SK-N-SH (cell line): ENCODE measurements around the gene ADPRHL1. TPM values are rescaled to one million over a fixed set of nuclear protein-coding genes. Genes with fewer than 3 reads are reported as not detected.
A peak's percentile ranks its signal among the peaks of the same experiment; 100 is the strongest.

Source experiments
- CTCF ChIA-PET: fragments of 300-600, 350-600 bp; formaldehyde crosslinking; extraction: SDS; loops from one replicate; lab custom pipeline; 2021; lab: Yijun Ruan, JAX
- POLR2A ChIA-PET: fragments of 350-600 bp; sonication (Branson Sonifier 250); formaldehyde crosslinking; extraction: SDS; loops from one replicate; lab custom pipeline; 2020; ENCODE audit warnings: antibody characterized with exemption, inconsistent platforms; lab: Yijun Ruan, JAX
- DNase-seq: peaks from one replicate; pipeline ENCODE4 v3.0.0; 2012
- H2AFZ ChIP-seq: fragments of 200-600 bp; sonication (generic); 2 replicates; pipeline ENCODE4 v1.8.1; 2016; ENCODE audit warnings: antibody characterized with exemption, mild to moderate bottlenecking, low read depth
- H3F3A ChIP-seq: fragments of 200-600 bp; sonication (generic); replicated peaks from 2 replicates; pipeline ENCODE3; 2016; ENCODE audit warnings: antibody characterized with exemption, mild to moderate bottlenecking; ENCODE audit not compliant: insufficient read depth
- H3K27ac ChIP-seq, 2 experiments: fragments of 200-500 bp in 1 of 2; fragments of 200-600 bp in 1 of 2; sonication (Bioruptor generic) in 1 of 2; sonication (generic), shearing (Covaris generic) in 1 of 2; 2 replicates each; pipeline versions ENCODE4 v1.5.1 to v1.6.1; 2014 to 2016; ENCODE audit warnings: low read depth in 2 of 2, inconsistent platforms in 1 of 2, low read length in 1 of 2, mild to moderate bottlenecking in 1 of 2, mixed read lengths in 1 of 2
- H3K27me3 ChIP-seq: fragments of 200-600 bp; sonication (generic), shearing (Covaris generic); 2 replicates; pipeline ENCODE4 v1.6.1; 2016; ENCODE audit warnings: mixed run types; ENCODE audit not compliant: insufficient read depth
- H3K36me3 ChIP-seq, 2 experiments: fragments of 200-500 bp in 1 of 2; fragments of 200-600 bp in 1 of 2; sonication (Bioruptor generic) in 1 of 2; sonication (generic) in 1 of 2; replicated peaks in 1 of 2; 2 replicates each; pipeline versions ENCODE3 to v1.5.1; 2014 to 2016; ENCODE audit warnings: low read length in 1 of 2, mild to moderate bottlenecking in 1 of 2; ENCODE audit not compliant: insufficient read depth in 2 of 2, control insufficient read depth in 1 of 2
- H3K4me1 ChIP-seq, 2 experiments: fragments of 200-500 bp in 1 of 2; fragments of 200-600 bp in 1 of 2; sonication (Bioruptor generic) in 1 of 2; sonication (generic), shearing (Covaris generic) in 1 of 2; 2 replicates each; pipeline versions ENCODE4 v1.5.1 to v1.6.1; 2014 to 2016; ENCODE audit warnings: low read depth in 1 of 2, low read length in 1 of 2, mixed run types in 1 of 2; ENCODE audit not compliant: insufficient read depth in 2 of 2, control insufficient read depth in 1 of 2
- H3K4me2 ChIP-seq: fragments of 200-600 bp; sonication (generic), shearing (Covaris generic); 2 replicates; pipeline ENCODE4 v1.6.1; 2017; ENCODE audit warnings: mixed run types
- H3K4me3 ChIP-seq, 2 experiments: fragments of 200-500 bp in 1 of 2; fragments of 200-600 bp in 1 of 2; sonication (Bioruptor generic) in 1 of 2; sonication (generic), shearing (Covaris generic) in 1 of 2; 2 replicates each; pipeline versions ENCODE4 v1.5.1 to v1.8.1; 2014 to 2016; ENCODE audit warnings: low read depth in 2 of 2, inconsistent platforms in 1 of 2, low read length in 1 of 2, mild to moderate bottlenecking in 1 of 2, mixed read lengths in 1 of 2, moderate library complexity in 1 of 2
- H3K79me2 ChIP-seq: fragments of 200-600 bp; sonication (generic); 2 replicates; pipeline ENCODE4 v1.8.1; 2017; ENCODE audit warnings: mild to moderate bottlenecking; ENCODE audit not compliant: insufficient read depth
- H3K9ac ChIP-seq: fragments of 200-600 bp; sonication (generic); 2 replicates; pipeline ENCODE4 v1.6.1; 2017; ENCODE audit warnings: mixed run types
- H3K9me2 ChIP-seq: fragments of 200-600 bp; sonication (generic); 2 replicates; pipeline ENCODE4 v1.6.1; 2017; ENCODE audit warnings: mixed run types
- H3K9me3 ChIP-seq: fragments of 200-600 bp; sonication (generic); 2 replicates; pipeline ENCODE4 v1.6.1; 2017; ENCODE audit warnings: mixed run types, mild to moderate bottlenecking, moderate library complexity
- H4K20me1 ChIP-seq: fragments of 200-600 bp; sonication (generic); 2 replicates; pipeline ENCODE4 v1.6.1; 2017; ENCODE audit warnings: mild to moderate bottlenecking, mixed run types; ENCODE audit not compliant: insufficient read depth
- ELF1 ChIP-seq: IDR thresholded peaks from 2 replicates; pipeline ENCODE4 v1.4.0; 2012
- MEF2A ChIP-seq: IDR thresholded peaks from 2 replicates; pipeline ENCODE4 v1.4.0; 2012; ENCODE audit warnings: low read depth, borderline replicate concordance
- MXI1 ChIP-seq: IDR thresholded peaks from 2 replicates; pipeline ENCODE4 v1.6.1; 2012; ENCODE audit warnings: mild to moderate bottlenecking, low read depth, low read length, improper control_type of control experiment
- NRF1 ChIP-seq: IDR thresholded peaks from 2 replicates; pipeline ENCODE4 v1.6.1; 2012; ENCODE audit warnings: low read depth, mild to moderate bottlenecking, low read length
- POLR2AphosphoS5 ChIP-seq: IDR thresholded peaks from 2 replicates; pipeline ENCODE4 v1.6.1; 2012; ENCODE audit warnings: low read depth, low read length
- RXRA ChIP-seq: IDR thresholded peaks from 2 replicates; pipeline ENCODE4 v1.4.0; 2012; ENCODE audit warnings: low read depth, mild to moderate bottlenecking, borderline replicate concordance
- SIN3A ChIP-seq: IDR thresholded peaks from 2 replicates; pipeline ENCODE4 v1.6.1; 2012; ENCODE audit warnings: low read depth, mild to moderate bottlenecking, low read length, moderate library complexity, borderline replicate concordance
- TEAD4 ChIP-seq: IDR thresholded peaks from 2 replicates; pipeline ENCODE4 v1.4.0; 2012; ENCODE audit warnings: mild to moderate bottlenecking, borderline replicate concordance; ENCODE audit not compliant: insufficient read depth
- WGBS: methylation state at CpG from one replicate; pipeline ENCODE4 v1.1.6; 2017; ENCODE audit warnings: low lambda C conversion rate; 5-methylcytosine and 5-hydroxymethylcytosine counted together
- polyA plus RNA-seq, 3 experiments: library from polyadenylated mRNA; depleted of rRNA; stranded (reverse); fragments of >200 nt; gene quantifications; 2 replicates each; pipeline ENCODE4 v1.2.3, GENCODE V29; 2012
- TF ChIP-seq, protein P1 (sequence below): IDR thresholded peaks from 2 replicates; pipeline ENCODE4; 2012
- TF ChIP-seq, protein P2 (sequence below): fragments of 200-600 bp; sonication (generic); IDR thresholded peaks from 2 replicates; pipeline ENCODE4 v1.6.1; 2017; ENCODE audit warnings: antibody characterized with exemption, mild to moderate bottlenecking, moderate library complexity
- TF ChIP-seq, protein P3 (sequence below): IDR thresholded peaks from 2 replicates; pipeline ENCODE4 v1.4.0; 2012; ENCODE audit warnings: low read depth, borderline replicate concordance
- TF ChIP-seq, protein P4 (sequence below): IDR thresholded peaks from 2 replicates; pipeline ENCODE4 v1.4.0; 2012; ENCODE audit warnings: low read depth, borderline replicate concordance

ADPRHL1 gene
- polyA plus RNA-seq, 1 of the 3 experiments (the other 2 are of a cell fraction): 1.0 TPM

DNA sequence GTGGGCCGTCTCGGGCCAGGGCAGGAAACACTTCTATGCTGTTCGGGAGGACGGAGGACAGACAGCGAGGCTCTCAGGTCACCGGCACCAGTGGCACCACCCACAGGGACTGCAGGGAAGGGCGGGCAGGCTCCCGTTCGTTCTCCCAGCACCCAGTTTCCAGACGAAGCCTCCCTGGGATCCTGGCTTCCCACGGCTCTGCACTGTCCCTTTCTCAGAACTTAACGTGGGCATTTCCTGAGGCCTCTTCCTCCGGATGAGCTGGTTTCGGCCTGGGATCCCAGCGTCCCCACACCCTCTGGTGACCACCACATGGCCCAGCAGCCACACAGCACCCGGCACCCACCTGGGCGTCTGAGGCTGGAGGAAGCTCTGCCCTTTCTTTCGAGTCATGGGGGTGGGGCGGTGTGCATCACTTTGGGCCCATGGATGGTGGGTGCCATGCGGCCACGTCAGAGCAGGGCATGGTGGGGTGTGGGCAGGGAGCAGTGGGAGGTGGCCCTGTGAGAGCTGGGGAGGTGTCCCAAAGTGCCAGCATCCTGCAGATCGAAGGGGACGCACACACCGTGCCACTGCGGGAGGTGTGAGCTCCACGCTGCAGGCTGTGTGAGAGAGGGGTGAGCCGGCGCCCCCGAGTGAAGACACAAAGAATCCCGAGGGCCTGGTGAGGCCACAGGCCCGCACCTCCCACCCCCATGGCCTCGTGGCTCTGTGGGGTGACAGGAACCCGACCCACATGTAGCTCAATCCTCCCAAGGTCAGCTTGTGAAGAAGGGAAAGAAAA lies 50.6 kb downstream of the ADPRHL1 start:
- POLR2A ChIA-PET: no interaction called here

DNA sequence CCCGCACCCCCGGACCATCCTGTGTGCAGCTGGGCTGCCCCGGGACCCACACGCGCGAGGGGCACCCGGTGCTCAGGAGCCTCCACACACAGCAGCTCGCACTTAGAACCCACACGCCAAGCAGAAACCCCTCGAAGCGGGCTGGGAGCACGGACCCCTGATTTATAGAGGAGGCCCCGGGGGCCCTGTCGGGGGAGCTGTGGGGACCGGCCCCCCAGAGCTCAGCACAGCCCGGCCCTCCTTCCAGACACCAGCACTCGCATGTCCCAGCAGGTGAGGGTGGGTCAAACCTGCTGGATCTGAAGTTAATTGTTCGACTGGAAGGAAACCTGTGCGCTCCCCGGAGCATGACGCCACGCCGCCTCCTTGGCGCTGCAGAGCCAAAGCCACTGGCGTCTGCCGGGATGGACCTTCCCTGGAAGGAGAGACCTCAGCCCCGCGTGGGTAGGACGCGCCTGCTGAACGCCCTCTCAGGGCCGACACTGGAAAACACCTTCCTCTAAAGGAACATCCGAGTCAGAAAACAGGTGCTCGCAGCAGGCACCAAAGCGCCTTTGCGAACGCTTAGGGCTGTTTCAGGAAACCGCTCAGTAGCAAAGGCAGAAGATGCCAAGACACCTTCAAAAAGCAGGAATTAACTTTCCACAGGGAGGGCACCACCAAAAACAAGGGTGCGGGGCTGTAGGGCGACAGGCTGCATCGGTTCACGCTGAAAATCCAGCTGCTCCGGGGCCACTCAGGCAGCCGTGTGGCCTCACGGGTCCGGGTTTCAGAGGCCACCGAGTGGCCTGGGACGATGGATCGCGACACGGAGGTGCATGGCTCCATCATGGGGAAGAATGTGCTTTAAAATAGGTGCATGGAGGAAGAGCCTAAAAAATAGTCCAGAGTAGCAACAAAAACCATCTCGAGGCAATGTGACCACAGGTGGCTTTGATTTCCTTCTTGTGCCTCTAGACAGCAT lies 51.6 kb downstream of the ADPRHL1 start:
- 83% methylated on average over 32 of the region's 52 CpGs for WGBS
- Histone ChIP-seq H3K4me1 (peaks cover 0 to 7% of the 10 kb centered on the region in 2 experiments; a peak in 3 of 4 replicates), H3K27ac (no peak overlapping the region), H3K9me3 (no peaks in the 10 kb centered on the region), H3K4me3 (no peak overlapping the region), H3K9ac (no peak overlapping the region), H3F3A (no peaks in the 10 kb centered on the region)
- CTCF ChIA-PET: no interaction called here
- TF ChIP-seq, protein P1, sequence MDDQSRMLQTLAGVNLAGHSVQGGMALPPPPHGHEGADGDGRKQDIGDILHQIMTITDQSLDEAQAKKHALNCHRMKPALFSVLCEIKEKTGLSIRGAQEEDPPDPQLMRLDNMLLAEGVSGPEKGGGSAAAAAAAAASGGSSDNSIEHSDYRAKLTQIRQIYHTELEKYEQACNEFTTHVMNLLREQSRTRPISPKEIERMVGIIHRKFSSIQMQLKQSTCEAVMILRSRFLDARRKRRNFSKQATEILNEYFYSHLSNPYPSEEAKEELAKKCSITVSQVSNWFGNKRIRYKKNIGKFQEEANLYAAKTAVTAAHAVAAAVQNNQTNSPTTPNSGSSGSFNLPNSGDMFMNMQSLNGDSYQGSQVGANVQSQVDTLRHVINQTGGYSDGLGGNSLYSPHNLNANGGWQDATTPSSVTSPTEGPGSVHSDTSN: no peak
- TF ChIP-seq ELF1: no peak
- TF ChIP-seq POLR2AphosphoS5: no peak
- TF ChIP-seq, protein P2, sequence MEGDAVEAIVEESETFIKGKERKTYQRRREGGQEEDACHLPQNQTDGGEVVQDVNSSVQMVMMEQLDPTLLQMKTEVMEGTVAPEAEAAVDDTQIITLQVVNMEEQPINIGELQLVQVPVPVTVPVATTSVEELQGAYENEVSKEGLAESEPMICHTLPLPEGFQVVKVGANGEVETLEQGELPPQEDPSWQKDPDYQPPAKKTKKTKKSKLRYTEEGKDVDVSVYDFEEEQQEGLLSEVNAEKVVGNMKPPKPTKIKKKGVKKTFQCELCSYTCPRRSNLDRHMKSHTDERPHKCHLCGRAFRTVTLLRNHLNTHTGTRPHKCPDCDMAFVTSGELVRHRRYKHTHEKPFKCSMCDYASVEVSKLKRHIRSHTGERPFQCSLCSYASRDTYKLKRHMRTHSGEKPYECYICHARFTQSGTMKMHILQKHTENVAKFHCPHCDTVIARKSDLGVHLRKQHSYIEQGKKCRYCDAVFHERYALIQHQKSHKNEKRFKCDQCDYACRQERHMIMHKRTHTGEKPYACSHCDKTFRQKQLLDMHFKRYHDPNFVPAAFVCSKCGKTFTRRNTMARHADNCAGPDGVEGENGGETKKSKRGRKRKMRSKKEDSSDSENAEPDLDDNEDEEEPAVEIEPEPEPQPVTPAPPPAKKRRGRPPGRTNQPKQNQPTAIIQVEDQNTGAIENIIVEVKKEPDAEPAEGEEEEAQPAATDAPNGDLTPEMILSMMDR: no peak
- no peak for TF ChIP-seq TEAD4
- TF ChIP-seq, protein P3, sequence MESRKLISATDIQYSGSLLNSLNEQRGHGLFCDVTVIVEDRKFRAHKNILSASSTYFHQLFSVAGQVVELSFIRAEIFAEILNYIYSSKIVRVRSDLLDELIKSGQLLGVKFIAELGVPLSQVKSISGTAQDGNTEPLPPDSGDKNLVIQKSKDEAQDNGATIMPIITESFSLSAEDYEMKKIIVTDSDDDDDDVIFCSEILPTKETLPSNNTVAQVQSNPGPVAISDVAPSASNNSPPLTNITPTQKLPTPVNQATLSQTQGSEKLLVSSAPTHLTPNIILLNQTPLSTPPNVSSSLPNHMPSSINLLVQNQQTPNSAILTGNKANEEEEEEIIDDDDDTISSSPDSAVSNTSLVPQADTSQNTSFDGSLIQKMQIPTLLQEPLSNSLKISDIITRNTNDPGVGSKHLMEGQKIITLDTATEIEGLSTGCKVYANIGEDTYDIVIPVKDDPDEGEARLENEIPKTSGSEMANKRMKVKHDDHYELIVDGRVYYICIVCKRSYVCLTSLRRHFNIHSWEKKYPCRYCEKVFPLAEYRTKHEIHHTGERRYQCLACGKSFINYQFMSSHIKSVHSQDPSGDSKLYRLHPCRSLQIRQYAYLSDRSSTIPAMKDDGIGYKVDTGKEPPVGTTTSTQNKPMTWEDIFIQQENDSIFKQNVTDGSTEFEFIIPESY: no peak
- no peak for TF ChIP-seq SIN3A
- no peak for TF ChIP-seq MXI1
- TF ChIP-seq NRF1: no peak
- no peak for TF ChIP-seq RXRA
- TF ChIP-seq MEF2A: no peak
- TF ChIP-seq, all 33 proteins: peak for 0
- peak; percentile 1 for DNase-seq
- H3K9me2 ChIP-seq: no peaks in the 10 kb centered on the region
- H4K20me1 ChIP-seq: no peaks in the 10 kb centered on the region
- no peak overlapping the region for H2AFZ ChIP-seq
- no peaks in the 10 kb centered on the region for H3K27me3 ChIP-seq
- no peaks in the 10 kb centered on the region for H3K79me2 ChIP-seq
- H3K36me3 ChIP-seq: no peaks in the 10 kb centered on the region
- no peak overlapping the region for H3K4me2 ChIP-seq
- POLR2A ChIA-PET: no interaction called here

More for the DNA sequence above, 50.6 kb downstream of the ADPRHL1 start:
- Histone ChIP-seq H3K27ac (no peak overlapping the region), H3K4me2 (no peak overlapping the region), H3K4me1 (peaks cover 5 to 7% of the 10 kb centered on the region in 2 experiments; a peak in 3 of 4 replicates), H3K27me3 (no peaks in the 10 kb centered on the region), H2AFZ (no peak overlapping the region), H3K4me3 (no peak overlapping the region), H3K9me2 (no peaks in the 10 kb centered on the region), H3K79me2 (no peaks in the 10 kb centered on the region), H3F3A (no peaks in the 10 kb centered on the region), H4K20me1 (no peaks in the 10 kb centered on the region), H3K9me3 (no peaks in the 10 kb centered on the region), H3K36me3 (no peaks in the 10 kb centered on the region), H3K9ac (no peak overlapping the region)
- CTCF ChIA-PET: interaction anchor here (1.0 to 1.2 kb wide), 2 partner anchors 9 to 15 kb away, joined by 4 to 7 read pairs; no protein-coding TSS in a partner anchor
- 66% methylated on average over 17 of the region's 33 CpGs for WGBS
- no peak for DNase-seq
- TF ChIP-seq, protein P4, sequence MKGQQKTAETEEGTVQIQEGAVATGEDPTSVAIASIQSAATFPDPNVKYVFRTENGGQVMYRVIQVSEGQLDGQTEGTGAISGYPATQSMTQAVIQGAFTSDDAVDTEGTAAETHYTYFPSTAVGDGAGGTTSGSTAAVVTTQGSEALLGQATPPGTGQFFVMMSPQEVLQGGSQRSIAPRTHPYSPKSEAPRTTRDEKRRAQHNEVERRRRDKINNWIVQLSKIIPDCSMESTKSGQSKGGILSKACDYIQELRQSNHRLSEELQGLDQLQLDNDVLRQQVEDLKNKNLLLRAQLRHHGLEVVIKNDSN: no peak
